ENCODE measurements around the gene ZFP36. TPM values are rescaled to one million over a fixed set of nuclear protein-coding genes. Genes with fewer than 3 reads are reported as not detected.

The ZFP36 gene
- total and polyA plus RNA-seq, 2 donors (not counting 1 experiment from before 2014, with no cell fraction given) = 260 to 1,633 TPM

DNA sequence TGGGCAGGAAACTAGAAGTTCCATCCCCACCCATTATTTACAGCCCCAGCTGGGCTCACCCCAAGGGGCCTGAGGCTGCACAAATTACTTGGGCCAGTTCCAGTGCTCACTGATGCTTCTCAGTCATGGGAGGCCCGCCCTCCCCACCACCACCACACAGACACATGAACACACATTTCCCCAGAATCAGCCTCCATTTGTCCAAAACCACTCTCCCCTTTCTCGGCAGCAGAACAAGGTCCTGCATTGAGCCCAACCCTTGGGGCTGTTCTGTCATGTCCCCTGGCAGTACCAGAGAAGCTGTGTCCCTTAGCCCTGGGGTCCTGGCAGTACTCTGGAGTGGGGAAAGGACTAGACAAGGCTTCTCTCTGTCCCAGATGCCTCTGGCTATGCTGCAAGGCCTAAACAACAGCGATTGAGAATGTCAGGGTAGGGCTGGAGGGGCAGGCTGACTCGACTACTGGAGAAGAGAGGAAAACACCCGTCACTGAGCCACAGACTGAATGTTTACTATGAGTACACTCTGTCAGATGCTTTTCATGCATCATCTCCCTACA is 42.7 kb upstream of the ZFP36 start:
- H3K4me1 ChIP-seq (ENCODE audit: control insufficient read depth in 2 of 2, insufficient read depth in 2 of 2, low read length in 2 of 2) = peaks cover 26 to 36% of the 10 kb centered on the region in 2 donors
- intact Hi-C loops (cut with micrococcal nuclease) = no loop called here
- peak overlapping the region; percentile 96 for H3K27ac Mint-ChIP-seq
- DNase-seq (peak; percentile 55), ATAC-seq (ENCODE audit: low read depth) (peak; percentile 90)
- peak overlapping the region; percentile 70 for H3K4me3 Mint-ChIP-seq
- POLR2A ChIA-PET = no interaction called here
- H3K9me3 Mint-ChIP-seq (ENCODE audit: insufficient read depth) = no peaks in the 10 kb centered on the region
- peaks cover 12% of the 10 kb centered on the region for H3K79me2 ChIP-seq (ENCODE audit: control insufficient read depth, insufficient read depth, low read length)
- WGBS (ENCODE audit: insufficient coverage) = 20% methylated on average over 2 of the region's 5 CpGs
- no peaks in the 10 kb centered on the region for H3K9me3 ChIP-seq (ENCODE audit: control extremely low read depth in 1 of 3, control insufficient read depth in 2 of 3, insufficient read depth in 1 of 3, low read length in 2 of 3)
- peak overlapping the region; percentile 40 for H3K9ac ChIP-seq (ENCODE audit: low read length)
- peaks cover 0 to 38% of the 10 kb centered on the region in 2 experiments for H3K36me3 ChIP-seq (replicated peaks in 1 of 2; ENCODE audit: control extremely low read depth in 1 of 2, control insufficient read depth in 1 of 2, extremely low read depth in 1 of 2, insufficient read depth in 2 of 2, low read length in 1 of 2)
- no peak for TF ChIP-seq EZH2 (IDR thresholded peaks at IDR 0.05; ENCODE audit: borderline replicate concordance, insufficient read depth, low read depth, low read length, poor library complexity, severe bottlenecking)
- TF ChIP-seq, protein P1, sequence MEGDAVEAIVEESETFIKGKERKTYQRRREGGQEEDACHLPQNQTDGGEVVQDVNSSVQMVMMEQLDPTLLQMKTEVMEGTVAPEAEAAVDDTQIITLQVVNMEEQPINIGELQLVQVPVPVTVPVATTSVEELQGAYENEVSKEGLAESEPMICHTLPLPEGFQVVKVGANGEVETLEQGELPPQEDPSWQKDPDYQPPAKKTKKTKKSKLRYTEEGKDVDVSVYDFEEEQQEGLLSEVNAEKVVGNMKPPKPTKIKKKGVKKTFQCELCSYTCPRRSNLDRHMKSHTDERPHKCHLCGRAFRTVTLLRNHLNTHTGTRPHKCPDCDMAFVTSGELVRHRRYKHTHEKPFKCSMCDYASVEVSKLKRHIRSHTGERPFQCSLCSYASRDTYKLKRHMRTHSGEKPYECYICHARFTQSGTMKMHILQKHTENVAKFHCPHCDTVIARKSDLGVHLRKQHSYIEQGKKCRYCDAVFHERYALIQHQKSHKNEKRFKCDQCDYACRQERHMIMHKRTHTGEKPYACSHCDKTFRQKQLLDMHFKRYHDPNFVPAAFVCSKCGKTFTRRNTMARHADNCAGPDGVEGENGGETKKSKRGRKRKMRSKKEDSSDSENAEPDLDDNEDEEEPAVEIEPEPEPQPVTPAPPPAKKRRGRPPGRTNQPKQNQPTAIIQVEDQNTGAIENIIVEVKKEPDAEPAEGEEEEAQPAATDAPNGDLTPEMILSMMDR (IDR thresholded peaks at IDR 0.05) = no peak
- H3K4me3 ChIP-seq (ENCODE audit: control extremely low read depth in 1 of 5, extremely low read depth in 1 of 5, insufficient read depth in 1 of 5, low read depth in 2 of 5, low read length in 4 of 5) = peak overlapping the region in 2 of 5 experiments; percentile 9 to 43
- CTCF ChIA-PET = interaction anchor here (1.0 to 1.7 kb wide), 2 partner anchors 22 to 242 kb away, joined by 4 read pairs; partner anchors contain the start of gene SAMD4B
- no peaks in the 10 kb centered on the region for H4K20me1 ChIP-seq (ENCODE audit: control insufficient read depth, insufficient read depth, low read length, poor library complexity, severe bottlenecking)
- no peaks in the 10 kb centered on the region for H3K27me3 ChIP-seq (replicated peaks in 1 of 4; ENCODE audit: control extremely low read depth in 1 of 4, control insufficient read depth in 3 of 4, insufficient read depth in 4 of 4, low read length in 3 of 4)
- peak overlapping the region; percentile 69 for H3K4me2 ChIP-seq (replicated peaks; ENCODE audit: low read depth, low read length, poor library complexity, severe bottlenecking)
- no peaks in the 10 kb centered on the region for H3K27me3 Mint-ChIP-seq
- H2AFZ ChIP-seq (ENCODE audit: insufficient read depth, low read depth, low read length, poor library complexity, severe bottlenecking) = peak overlapping the region; percentile 24
- peaks cover 36% of the 10 kb centered on the region for H3K4me1 Mint-ChIP-seq
- H3K27ac ChIP-seq (ENCODE audit: low read length in 2 of 2) = peak overlapping the region; percentile 79 to 85

DNA sequence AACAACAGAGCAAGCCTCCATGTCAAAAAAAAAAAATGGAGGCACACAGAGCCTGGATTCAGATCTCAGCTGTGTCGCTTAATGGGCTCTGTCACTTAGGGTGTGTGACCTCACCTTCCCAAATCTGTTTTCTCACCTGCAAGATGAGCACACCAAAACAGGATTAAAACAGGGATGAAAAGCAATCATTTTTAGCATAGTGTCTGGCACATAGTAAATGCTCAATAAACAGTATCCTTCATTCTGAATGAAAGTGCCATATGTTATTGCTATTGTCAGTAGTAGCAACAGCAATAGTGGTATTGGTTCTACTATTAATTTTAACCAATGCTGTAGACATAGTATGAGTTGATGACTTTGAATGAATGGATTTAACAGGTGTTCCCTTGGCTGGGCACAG is 41.1 kb upstream of the ZFP36 start:
- WGBS (ENCODE audit: insufficient coverage) = 100% methylated on average over 1 of the region's 1 CpG
- Mint-ChIP-seq H3K9me3 (ENCODE audit: insufficient read depth) (no peaks in the 10 kb centered on the region), H3K4me3 (no peak overlapping the region), H3K27ac (no peak overlapping the region), H3K27me3 (no peaks in the 10 kb centered on the region), H3K4me1 (peaks cover 36% of the 10 kb centered on the region)
- no peaks in the 10 kb centered on the region for H3K9me3 ChIP-seq (ENCODE audit: control extremely low read depth in 1 of 3, control insufficient read depth in 2 of 3, insufficient read depth in 1 of 3, low read length in 2 of 3)
- H3K4me2 ChIP-seq (replicated peaks; ENCODE audit: low read depth, low read length, poor library complexity, severe bottlenecking) = no peak overlapping the region
- H3K4me1 ChIP-seq (ENCODE audit: control insufficient read depth in 2 of 2, insufficient read depth in 2 of 2, low read length in 2 of 2) = peaks cover 26 to 36% of the 10 kb centered on the region in 2 donors
- H3K79me2 ChIP-seq (ENCODE audit: control insufficient read depth, insufficient read depth, low read length) = peaks cover 15% of the 10 kb centered on the region
- TF ChIP-seq, protein P1 (IDR thresholded peaks at IDR 0.05) = no peak
- no peak for TF ChIP-seq EZH2 (IDR thresholded peaks at IDR 0.05; ENCODE audit: borderline replicate concordance, insufficient read depth, low read depth, low read length, poor library complexity, severe bottlenecking)
- no peak overlapping the region for H2AFZ ChIP-seq (ENCODE audit: insufficient read depth, low read depth, low read length, poor library complexity, severe bottlenecking)
- DNase-seq (no peak), ATAC-seq (ENCODE audit: low read depth) (no peak)
- no peaks in the 10 kb centered on the region for H3K27me3 ChIP-seq (replicated peaks in 1 of 4; ENCODE audit: control extremely low read depth in 1 of 4, control insufficient read depth in 3 of 4, insufficient read depth in 4 of 4, low read length in 3 of 4)
- peaks cover 2 to 40% of the 10 kb centered on the region in 2 experiments for H3K36me3 ChIP-seq (replicated peaks in 1 of 2; ENCODE audit: control extremely low read depth in 1 of 2, control insufficient read depth in 1 of 2, extremely low read depth in 1 of 2, insufficient read depth in 2 of 2, low read length in 1 of 2)
- intact Hi-C loops (cut with micrococcal nuclease) = no loop called here
- POLR2A ChIA-PET = no interaction called here
- no peak overlapping the region for H3K9ac ChIP-seq (ENCODE audit: low read length)
- no peaks in the 10 kb centered on the region for H4K20me1 ChIP-seq (ENCODE audit: control insufficient read depth, insufficient read depth, low read length, poor library complexity, severe bottlenecking)
- no peak overlapping the region for H3K27ac ChIP-seq (ENCODE audit: low read length in 2 of 2)
- CTCF ChIA-PET = interaction anchor here (0.6 to 0.7 kb wide), 3 partner anchors 10 to 171 kb away, joined by 3 read pairs; no protein-coding TSS in a partner anchor
- no peak overlapping the region for H3K4me3 ChIP-seq (ENCODE audit: control extremely low read depth in 1 of 5, extremely low read depth in 1 of 5, insufficient read depth in 1 of 5, low read depth in 2 of 5, low read length in 4 of 5)

All from B cell (primary cell).